Progenitor cell of endocrine pancreas (in vitro differentiated cells): ENCODE results near the gene S1PR4. TPM values are rescaled to one million over a fixed set of nuclear protein-coding genes. Genes with fewer than 3 reads are reported as not detected.

ENCODE experiments used
- DNase-seq: peaks from one replicate; pipeline ENCODE4 v3.0.0; 2021; ENCODE audit warnings: low spot score; ENCODE audit not compliant: unreplicated experiment
- H3K27ac Mint-ChIP-seq: 2 replicates; pipeline ENCODE4 v1.8.0; 2021; ENCODE audit warnings: mild to moderate bottlenecking, moderate library complexity, mixed read lengths
- H3K27me3 Mint-ChIP-seq: 2 replicates; pipeline ENCODE4 v1.8.0; 2021; ENCODE audit warnings: mixed read lengths
- H3K36me3 Mint-ChIP-seq: 2 replicates; pipeline ENCODE4 v1.8.0; 2022; ENCODE audit warnings: mixed read lengths; ENCODE audit not compliant: insufficient read depth
- H3K4me1 Mint-ChIP-seq: 2 replicates; pipeline ENCODE4 v1.8.0; 2021; ENCODE audit warnings: low read depth, mixed read lengths
- H3K4me3 Mint-ChIP-seq: 2 replicates; pipeline ENCODE4 v1.8.0; 2021; ENCODE audit warnings: low read depth, mild to moderate bottlenecking, moderate library complexity, mixed read lengths
- H3K9me3 Mint-ChIP-seq: 2 replicates; pipeline ENCODE4 v1.8.0; 2021; ENCODE audit warnings: low read depth, mixed read lengths
- total RNA-seq: library from RNA; stranded (reverse); gene quantifications from 2 replicates; pipeline ENCODE4 v1.2.1, GENCODE V29; 2021
- TF ChIP-seq, protein P1 (sequence below): fragments of 200-600 bp; sonication (generic); IDR thresholded peaks from one replicate; pipeline ENCODE4 v1.5.0; 2021; ENCODE audit warnings: antibody characterized with exemption, mild to moderate bottlenecking; ENCODE audit not compliant: unreplicated experiment

Gene S1PR4
- total RNA-seq, 1 donor from 2014 or later, result not detected

DNA sequence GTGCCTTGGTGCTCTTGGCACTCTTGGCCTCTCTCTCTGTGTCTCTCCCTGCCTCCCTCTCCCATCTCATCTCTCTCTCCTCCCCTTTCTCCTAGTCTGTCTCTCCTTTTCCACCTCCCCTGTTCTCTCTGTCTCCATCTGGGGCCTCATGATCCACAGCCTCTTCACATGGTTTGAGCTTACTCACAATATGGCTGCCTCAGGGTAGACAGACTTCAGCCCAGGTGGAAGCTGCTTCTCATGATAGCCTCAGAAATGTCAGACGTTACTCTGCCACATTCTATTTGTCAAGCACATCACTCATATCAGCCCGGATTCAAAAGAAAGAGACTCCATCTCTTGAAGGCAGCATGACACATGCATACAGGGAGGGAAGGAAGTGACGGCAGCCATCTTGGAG lies 18.4 kb upstream of the S1PR4 start:
- Mint-ChIP-seq H3K9me3 (no peaks in the 10 kb centered on the region), H3K4me1 (peaks cover 1% of the 10 kb centered on the region), H3K36me3 (no peaks in the 10 kb centered on the region), H3K27me3 (peaks cover 2% of the 10 kb centered on the region), H3K4me3 (no peak overlapping the region), H3K27ac (no peak overlapping the region)
- no peak for DNase-seq
- TF ChIP-seq, protein P1, sequence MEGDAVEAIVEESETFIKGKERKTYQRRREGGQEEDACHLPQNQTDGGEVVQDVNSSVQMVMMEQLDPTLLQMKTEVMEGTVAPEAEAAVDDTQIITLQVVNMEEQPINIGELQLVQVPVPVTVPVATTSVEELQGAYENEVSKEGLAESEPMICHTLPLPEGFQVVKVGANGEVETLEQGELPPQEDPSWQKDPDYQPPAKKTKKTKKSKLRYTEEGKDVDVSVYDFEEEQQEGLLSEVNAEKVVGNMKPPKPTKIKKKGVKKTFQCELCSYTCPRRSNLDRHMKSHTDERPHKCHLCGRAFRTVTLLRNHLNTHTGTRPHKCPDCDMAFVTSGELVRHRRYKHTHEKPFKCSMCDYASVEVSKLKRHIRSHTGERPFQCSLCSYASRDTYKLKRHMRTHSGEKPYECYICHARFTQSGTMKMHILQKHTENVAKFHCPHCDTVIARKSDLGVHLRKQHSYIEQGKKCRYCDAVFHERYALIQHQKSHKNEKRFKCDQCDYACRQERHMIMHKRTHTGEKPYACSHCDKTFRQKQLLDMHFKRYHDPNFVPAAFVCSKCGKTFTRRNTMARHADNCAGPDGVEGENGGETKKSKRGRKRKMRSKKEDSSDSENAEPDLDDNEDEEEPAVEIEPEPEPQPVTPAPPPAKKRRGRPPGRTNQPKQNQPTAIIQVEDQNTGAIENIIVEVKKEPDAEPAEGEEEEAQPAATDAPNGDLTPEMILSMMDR, result no peak

DNA sequence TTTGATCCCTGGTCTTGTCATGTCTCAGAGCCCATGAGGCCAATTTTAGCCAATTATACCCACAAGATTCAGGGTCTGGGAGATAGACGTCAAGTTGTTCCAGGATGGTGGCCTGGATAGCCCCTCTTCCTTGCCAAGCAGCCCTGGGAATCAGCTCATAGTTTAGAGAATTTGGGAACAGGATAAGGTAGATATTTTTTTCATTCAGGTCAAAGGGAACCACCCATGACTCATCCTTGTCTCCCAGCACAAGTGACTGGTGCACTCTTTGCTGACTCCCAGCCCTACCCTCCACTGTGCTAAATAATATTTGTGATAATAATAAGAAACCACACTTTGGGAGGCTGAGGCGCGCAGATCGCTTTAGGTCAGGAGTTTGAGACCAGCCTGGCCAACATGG lies 17.1 kb upstream of the S1PR4 start:
- TF ChIP-seq, protein P1, result no peak
- H3K4me3 Mint-ChIP-seq, result no peak overlapping the region
- no peak for DNase-seq
- H3K36me3 Mint-ChIP-seq, result no peaks in the 10 kb centered on the region
- peaks cover 8% of the 10 kb centered on the region for H3K27me3 Mint-ChIP-seq
- no peaks in the 10 kb centered on the region for H3K9me3 Mint-ChIP-seq
- peaks cover 1% of the 10 kb centered on the region for H3K4me1 Mint-ChIP-seq
- no peak overlapping the region for H3K27ac Mint-ChIP-seq

DNA sequence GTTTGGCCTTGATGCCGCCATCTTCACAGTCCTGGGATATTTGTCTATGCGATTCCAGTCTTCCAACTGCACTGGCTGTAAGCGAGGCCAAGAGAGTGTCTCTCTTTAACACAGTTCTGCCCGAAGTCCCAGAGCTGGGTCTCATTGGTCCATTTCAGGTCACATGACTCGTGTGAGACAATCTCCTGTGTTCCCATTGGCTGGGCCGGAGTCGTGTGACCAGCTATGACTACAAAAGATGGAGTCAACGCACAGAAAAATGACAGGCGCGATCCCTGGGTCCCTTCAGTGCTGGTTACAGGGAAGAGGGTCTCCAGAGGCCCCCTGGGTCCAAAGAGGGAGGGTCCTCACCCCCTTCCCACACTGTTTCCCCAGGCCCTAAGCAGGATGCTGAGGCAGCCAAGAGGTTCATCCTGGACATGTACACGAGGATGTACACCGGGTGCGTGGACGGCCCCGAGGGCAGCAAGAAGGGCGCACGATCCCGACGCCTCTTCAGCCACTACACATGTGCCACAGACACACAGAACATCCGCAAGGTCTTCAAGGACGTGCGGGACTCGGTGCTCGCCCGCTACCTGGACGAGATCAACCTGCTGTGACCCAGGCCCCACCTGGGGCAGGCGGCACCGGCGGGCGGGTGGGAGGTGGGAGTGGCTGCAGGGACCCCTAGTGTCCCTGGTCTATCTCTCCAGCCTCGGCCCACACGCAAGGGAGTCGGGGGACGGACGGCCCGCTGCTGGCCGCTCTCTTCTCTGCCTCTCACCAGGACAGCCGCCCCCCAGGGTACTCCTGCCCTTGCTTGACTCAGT lies 15.9 kb upstream of the S1PR4 start:
- Mint-ChIP-seq H3K4me1 (peaks cover 1% of the 10 kb centered on the region), H3K27ac (peak overlapping the region; percentile 69), H3K9me3 (no peaks in the 10 kb centered on the region), H3K4me3 (no peak overlapping the region), H3K36me3 (no peaks in the 10 kb centered on the region), H3K27me3 (peaks cover 8% of the 10 kb centered on the region)
- no peak for DNase-seq
- TF ChIP-seq, protein P1, result no peak

DNA sequence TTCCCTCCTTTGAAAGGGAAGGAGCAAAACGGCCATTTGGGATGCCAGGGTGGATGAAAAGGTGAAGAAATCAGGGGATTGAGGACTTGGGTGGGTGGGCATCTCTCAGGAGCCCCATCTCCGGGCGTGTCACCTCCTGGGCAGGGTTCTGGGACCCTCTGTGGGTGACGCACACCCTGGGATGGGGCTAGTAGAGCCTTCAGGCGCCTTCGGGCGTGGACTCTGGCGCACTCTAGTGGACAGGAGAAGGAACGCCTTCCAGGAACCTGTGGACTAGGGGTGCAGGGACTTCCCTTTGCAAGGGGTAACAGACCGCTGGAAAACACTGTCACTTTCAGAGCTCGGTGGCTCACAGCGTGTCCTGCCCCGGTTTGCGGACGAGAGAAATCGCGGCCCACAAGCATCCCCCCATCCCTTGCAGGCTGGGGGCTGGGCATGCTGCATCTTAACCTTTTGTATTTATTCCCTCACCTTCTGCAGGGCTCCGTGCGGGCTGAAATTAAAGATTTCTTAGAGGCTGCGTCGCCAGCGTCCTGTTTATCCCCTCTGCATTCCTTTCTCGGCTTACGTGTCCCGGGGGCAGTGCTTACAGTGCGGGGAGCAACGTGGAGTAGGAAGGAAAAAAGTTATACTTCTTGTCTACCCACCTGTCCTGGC lies 15.2 kb upstream of the S1PR4 start:
- Mint-ChIP-seq H3K27ac (peak overlapping the region; percentile 69), H3K4me1 (peaks cover 1% of the 10 kb centered on the region), H3K27me3 (peaks cover 8% of the 10 kb centered on the region), H3K36me3 (no peaks in the 10 kb centered on the region), H3K9me3 (no peaks in the 10 kb centered on the region), H3K4me3 (peak overlapping the region; percentile 56)
- peak; percentile 65 for DNase-seq
- TF ChIP-seq, protein P1, result peak; percentile 95

DNA sequence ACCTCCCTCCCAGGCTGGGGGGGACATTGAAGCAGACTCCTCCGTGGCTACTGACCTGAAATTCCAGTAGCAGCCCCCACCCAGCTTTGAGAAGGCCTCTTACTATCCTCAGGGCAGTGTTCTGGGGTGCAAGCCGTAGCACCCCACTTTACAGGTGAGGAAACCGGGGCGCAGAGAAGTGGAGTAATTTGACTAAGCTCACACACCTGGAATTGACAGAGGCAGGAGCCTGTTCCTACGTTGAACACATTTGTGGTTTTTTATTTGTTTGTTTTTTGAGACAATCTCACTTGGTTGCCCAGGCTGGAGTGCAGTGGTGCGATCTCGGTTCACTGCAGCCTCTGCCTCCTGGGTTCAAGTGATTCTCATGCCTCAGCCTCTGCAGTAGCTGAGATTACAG lies 14.6 kb upstream of the S1PR4 start:
- H3K9me3 Mint-ChIP-seq, result no peaks in the 10 kb centered on the region
- TF ChIP-seq, protein P1, result no peak
- H3K4me3 Mint-ChIP-seq, result no peak overlapping the region
- no peak for DNase-seq
- H3K4me1 Mint-ChIP-seq, result peaks cover 1% of the 10 kb centered on the region
- peaks cover 8% of the 10 kb centered on the region for H3K27me3 Mint-ChIP-seq
- H3K36me3 Mint-ChIP-seq, result no peaks in the 10 kb centered on the region
- no peak overlapping the region for H3K27ac Mint-ChIP-seq
